Hippocampal formation (tissue), 2 donors: Measurements from ENCODE around the gene NLN.
"Not testable (repeated sequence)": the region's sequence is repeated elsewhere in the genome, so short reads cannot be mapped to it uniquely, and the experiment has no call there.

ENCODE experiments used
- DNase-seq, 2 donors: peaks; one replicate each; lab custom pipeline; 2025; lab: John Stamatoyannopoulos, UW

The NLN gene

DNA sequence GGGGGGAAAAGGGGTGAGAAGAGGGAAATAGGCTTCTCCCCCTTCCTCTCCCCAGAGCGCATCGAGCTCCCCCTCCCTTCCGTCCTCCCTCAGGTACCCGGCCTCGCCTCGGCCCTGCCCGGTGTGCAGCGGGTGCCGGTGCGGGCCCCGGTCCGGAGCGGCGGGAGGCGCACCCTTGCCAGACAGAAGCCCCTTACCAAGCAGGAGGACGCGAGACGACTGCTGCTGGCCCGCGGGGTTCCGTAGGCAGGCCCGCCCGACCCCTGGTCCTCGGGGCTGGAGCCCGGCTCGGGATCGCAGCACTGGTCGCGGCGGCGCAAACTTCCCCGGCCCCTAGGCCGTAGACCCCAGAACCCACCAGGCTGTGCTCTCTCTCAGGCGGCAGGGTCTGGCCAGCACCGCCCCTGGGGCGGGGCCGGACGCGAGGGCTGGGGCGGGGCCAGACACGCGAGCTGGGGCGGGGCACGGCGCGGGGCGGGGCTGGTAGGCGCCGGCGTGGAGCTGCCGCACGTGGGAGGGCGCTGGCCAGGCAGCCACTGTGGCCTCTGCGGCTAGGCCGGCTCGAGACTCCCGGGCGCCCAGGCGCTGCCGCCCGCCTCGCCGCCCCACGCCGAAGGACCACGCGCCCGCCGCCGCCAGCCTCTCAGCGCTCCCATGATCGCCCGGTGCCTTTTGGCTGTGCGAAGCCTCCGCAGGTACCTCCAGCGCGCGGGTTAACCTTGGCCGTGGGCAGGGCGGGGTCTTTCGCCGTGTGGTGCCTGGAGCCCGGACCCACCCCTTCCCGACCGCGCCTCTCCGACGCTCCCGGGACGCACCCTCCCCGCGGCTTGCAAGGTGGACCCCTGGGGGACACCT, at the start of gene NLN, which contains the start of gene SGTB:
Gene NLN, plus strand, starts transcription at position 486 of the 855 bp plus-strand sequence. Its CDS starts 169 bp downstream, at position 655.
Gene SGTB, minus strand, starts transcription at position 390 of the 855 bp plus-strand sequence. CDS start 1,302 bp downstream, outside the sequence.
- DNase-seq = peak; percentile 75 to 87

DNA sequence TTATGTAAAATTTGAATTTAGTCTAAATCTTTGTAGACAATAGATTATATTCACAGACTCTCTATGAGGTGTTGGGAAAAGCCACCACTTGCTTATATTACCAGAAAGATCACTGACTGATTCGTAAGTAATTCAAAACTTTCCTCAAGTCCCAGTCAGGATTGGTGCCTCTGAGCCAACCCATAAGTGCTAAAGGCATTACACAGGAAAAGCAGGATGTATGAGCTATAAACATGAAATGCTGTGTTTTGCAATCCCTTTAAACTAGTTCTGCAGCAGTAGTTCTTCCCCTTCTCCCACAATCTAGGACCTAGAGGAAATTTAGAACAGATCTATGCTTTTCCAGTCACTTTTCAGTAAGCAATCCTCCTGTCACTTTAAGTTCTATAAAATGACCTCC, 49.2 kb upstream of the NLN start:
- DNase-seq = no peak

DNA sequence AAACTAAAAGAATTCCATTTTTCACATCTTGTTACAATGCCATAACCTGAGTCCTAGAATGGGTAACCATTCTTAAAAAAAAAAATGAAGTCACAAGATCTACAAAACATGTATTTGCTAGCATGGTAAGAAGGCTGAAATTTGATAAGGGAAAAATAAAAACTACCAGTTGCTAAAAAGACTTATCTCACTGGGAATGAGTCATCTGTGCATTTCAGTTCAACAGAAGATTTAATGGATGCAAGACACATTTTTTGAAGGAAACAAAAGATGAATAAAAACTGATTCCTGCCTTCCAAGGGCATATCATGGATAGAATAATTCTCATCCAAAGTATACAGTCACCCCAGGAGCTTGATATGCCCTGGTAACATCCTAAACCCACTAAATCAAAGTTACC, 47.3 kb upstream of the NLN start:
- no peak for DNase-seq

DNA sequence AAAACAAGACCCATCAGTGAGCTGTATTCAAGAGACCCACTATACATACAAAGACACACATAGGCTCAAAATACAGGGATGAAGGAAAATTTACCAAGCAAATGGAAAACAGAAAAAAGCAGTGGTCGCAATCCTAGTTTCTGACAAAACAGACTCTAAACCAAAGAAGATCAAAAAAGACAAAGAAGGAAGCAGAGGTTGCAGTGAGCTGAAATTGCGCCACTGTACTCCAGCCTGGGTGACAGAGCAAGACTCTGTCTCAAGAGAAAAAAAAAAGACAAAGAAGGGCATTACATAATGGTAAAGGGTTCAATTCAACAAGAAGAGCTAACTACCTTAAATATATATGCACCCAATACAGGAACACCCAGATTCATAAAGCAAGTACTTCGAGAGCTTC, 45.9 kb upstream of the NLN start:
- not testable (repeated sequence) for DNase-seq

DNA sequence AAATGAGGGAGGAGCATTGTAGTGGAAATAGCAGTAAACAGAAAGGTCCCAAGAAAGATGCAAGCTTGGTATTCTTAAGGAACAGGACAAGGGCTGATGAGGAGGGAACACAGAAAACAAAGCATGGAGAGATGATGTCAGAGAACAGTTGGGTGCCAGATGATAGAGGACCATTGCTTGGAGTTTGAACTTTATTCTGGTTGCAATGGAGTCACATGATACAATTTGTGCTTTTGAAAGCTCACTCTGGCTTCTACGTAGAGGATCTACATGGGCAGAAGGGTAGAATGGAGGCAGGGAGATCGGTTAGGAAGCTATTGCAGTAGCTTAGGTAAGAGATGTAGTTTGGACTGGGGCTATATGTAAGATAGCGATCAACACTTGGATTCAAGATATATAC, 39.9 kb upstream of the NLN start:
- no peak for DNase-seq

DNA sequence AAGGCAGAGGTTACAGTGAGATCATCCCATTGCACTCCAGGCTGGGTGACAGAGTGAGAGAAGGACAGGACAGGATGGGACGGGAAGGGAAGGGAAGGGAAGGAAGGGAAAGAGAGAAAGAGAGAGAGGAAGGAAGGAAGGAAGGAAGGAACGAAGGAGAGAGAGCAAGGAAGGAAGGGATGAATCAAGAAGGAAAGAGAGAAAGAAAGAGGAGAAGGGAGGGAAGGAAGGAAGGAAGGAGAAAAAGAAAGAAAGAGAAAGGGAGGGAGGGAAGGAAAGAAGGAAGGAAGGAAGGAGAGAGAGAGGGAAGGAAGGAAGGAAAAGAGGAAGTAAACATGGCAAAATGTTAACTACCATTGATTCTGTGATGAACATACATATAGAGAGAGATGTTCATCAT, 28.9 kb upstream of the NLN start:
- no peak for DNase-seq

DNA sequence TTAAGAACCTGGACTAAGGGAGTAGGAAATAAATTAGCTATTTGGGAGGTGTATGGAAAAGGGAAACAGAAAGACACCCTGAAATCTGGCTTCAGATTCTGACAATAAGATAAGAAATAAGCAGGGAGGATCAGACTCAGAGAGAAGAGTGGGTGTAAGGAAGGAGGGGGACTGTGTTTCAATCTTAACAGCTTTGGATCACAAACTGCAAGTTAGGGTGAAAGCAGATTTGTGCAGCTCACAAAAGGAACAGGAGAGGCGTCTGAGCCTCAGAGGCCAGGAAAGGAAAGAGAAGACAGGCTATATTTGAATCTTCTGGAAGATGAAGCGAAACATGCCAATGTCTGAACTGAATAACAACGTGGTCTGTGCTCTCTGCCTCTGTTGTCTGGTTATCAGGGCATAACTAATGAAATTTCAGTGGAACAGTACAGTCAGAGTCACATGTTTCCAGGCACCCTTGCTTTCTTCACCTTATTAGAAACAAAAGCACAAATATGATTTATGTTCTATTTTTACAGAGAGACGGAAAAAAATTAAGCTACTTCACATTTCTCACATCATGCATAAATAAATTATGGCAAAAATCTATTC, 26.7 kb upstream of the NLN start:
- DNase-seq = peak in 1 of 2 donors; percentile 49

DNA sequence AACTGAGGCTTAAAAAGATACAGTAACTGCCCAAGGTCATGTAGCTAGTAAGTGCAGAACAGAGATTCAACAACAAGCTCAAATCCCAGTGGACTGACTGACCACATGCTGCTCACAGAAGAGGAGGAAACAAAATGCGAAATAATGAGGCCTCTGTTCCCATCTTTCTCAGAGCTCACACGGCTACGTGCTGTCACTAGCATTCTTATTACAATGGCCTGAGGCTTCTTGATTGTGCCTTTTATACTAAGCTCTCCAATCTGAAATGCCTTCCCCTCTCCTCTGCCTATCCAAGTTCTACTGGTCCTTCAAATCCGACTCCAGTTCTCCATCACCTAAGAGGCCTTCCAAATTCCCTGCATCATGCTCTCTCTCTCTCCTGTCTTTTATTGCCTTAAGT, 26.1 kb upstream of the NLN start:
- peak; percentile 18 to 71 for DNase-seq

DNA sequence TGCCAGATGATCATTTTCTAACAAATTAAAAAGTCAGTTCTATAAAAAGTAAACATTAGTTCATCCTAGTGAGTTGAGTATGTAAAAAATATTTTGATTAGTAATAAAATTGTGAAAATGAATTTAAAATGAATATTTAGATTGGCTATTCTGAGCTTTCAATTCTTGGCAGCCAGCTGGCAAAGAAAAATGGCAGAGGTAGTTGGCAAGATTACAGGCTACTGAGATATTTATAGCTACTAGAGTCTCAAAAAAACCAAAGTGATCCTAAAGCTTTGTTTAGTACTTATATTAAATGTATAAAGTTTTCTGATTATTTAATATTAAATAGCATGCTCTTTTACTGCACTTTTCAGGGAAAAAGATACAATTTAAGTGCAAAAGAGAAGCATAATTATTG, 25.1 kb upstream of the NLN start:
- DNase-seq = peak in 1 of 2 donors; percentile 10

DNA sequence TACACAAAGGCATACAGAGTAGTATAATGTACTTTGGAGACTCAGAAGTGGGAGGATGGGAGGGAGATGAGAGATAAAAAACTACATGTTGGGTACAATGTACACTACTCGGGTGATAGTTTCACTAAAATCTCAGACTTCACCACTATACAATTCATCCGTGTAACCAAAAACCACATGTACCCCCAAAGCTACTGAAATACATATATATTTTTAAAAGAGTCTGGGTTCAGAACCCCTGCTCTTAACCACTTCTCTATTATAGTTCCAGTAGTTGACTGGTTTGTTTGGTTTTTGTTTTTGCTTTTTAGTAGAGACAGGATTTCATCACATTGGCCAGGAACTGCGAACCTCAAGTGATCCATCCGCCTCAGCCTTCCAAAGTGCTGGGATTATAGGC, 22.7 kb upstream of the NLN start:
- no peak for DNase-seq

DNA sequence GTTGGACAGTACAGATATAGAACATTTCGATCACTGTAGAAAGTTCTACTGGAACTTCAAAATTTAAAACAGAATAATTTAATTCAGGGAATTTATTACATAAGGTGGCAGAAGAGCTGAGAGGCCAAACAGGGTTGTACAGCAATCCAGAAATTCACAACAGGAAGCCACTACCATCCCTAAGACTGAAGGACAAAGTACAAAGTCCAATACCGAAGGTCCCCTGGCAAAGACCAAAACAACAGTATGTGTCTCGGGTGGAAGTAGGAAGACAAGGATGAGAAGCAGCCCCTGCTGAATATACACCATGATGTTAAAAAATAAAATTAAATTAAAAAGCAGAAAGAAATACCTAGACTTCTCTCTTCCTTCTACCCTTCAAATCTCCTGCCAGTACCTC, 20.0 kb upstream of the NLN start:
- no peak for DNase-seq

DNA sequence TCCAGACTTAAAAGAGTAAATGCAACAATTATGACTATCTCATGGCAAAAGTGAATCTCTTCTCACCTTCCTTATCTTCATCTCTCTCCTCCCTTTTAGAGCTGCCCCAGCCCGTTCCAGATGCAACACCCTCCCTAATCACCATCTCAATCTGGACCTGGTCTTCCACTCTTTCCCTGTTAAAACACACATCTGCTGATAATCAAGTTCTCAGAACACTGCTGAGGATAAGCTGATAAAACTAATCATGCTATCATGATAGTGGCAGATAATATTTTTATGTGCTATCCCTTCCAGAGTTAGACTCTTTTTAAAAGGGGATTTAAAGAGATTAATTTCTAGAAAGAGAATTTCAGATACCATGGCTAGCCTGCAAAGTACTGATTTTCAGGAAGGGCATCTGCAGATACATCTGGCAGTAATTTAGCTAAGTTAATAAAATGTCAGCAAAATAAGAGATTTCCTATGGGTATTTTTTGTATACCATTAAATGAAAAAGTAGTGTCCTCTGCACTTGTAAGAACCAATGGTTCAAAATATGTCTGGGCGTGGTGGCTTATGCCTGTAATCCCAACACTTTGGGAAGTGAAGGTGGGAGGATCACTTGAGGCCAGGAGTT, 17.3 kb upstream of the NLN start:
- no peak for DNase-seq

DNA sequence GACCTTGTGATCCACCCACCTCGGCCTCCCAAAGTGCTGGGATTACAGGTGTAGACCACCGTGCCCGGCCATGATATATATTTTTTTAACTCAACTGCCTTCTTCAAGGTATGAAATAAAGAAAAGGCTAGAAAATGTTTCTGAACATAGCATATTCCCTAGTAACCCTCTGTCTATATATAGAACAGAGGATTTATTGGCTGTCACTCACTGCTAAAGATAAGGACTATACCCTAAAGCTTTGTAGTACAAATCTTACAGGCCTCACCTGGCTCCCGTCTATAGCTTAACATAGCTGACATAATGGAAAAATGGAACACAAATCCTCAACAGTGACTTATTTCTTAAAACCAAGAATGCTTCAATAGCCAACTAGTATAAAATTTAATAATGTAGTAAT, 14.3 kb upstream of the NLN start:
- no peak for DNase-seq

DNA sequence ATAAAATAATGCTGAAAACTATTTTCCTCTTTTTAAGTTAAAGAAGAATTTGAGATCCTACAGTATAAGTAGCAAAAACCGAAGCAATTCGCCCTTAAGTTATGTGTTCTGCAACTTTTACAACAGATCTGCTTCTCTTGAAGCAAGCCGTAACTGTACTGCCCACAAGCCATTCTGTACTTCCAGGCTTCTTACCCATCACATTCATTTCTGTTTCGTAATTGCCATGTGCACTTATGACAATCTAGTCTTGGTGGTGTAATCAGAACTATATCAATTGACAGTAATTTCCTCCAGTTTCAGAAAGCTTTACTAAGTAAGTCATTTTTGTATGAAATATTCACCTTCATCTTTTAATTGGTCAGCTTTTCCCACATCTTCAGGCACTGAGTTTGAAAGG, 13.9 kb upstream of the NLN start:
- DNase-seq = no peak

DNA sequence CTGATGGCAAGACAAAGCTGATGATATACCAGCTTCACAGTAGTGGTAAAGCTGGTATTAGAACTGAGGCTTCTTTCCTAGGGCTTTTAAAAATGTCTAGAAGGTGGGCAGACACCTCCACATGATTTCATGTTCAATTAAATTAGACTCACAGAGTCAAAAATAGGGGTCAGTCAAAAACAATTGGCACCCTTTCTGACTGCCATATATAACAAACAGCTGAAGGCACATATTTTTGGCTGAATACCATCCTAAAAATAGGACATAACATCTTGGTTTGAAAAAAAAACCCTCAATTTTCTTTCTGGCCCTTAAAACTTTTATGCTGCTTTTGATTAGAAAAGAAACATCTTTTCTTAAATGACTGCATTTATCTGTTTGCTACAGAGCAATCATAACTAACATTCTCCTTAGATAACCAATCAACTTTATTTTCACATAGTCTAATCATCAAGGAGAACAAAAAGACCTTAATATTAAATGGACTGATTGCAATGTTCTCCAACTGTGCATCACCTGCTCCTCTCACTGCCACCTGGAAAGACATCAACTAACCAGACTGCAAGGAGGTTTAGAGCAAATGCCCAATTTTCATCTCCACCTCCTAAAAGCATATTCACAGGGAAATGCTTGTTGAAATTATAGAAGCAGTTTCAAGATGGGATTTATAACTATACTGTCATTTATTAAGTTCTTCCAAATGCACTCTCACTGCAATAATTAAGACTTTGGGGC, 3.3 kb upstream of the NLN start:
- DNase-seq = no peak

DNA sequence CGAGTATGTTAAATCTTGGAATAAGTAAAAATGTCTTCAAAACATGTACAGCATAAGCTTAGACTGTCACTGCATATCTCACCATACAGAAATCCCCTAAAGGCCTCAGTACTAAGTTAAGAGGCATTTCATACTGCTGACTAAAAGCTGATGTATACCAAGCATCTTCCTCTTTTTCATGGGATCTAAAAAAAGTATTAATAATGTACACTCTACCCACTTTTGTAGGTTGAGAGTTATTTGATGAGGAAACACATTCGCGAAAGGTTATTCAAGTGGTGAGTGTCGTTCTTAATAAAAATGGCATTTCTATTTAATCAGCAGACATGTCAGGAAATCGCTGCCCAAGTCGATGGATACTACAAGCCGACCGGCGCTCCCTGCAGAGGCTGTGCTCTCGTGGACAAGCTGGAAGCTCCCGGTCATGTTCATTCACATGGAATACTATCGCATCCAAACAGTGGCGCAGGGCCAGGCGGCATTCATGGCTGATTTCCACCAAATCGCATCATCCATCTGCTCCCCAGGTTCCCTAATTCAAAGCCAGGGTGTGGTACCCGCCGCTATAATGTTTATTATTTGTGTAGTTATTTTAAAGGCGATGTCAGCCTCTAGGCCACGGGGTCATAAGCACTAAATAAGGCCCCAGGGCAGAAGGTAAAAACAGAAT, 820 bp upstream of the NLN start:
- peak; percentile 24 to 34 for DNase-seq

DNA sequence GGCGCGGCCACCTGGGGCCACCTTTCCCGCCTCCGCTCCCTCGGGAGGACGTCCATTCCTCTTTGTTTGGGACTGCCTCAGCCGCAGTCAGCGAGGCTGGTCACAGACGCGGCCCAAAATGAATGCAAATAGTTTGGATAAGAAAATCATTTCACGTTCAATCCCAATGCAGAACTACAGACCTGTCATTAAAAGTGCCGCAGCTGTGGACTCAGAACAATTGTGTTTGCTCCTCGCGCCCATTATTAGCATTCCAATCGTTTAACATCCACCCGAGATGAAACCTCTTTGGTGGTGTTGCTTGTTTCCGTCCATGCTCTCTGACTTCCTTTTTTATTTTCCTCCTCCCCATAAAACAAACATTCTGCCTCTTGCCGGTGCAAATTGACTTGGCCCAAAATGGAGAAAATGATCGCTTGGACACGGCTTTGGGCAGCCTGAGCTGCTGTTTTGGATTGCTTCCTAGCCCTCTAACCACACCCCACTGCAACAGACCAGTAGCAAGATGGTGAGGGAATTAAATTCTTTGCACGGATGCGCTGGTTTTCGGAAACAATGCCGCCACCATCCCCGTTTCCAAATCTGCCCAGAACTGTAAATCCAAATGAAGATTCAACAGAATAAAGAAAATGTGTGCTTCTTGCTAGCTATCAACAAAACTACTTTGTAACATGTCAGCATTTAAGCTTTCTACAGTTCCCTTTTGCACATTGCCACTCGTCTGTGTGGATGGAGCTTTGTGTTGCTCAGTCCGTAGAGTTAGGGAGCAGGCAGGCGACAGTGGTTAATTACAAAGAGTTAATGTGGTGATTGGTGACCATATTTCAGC, 784 bp downstream of the NLN start:
- peak; percentile 49 to 81 for DNase-seq

DNA sequence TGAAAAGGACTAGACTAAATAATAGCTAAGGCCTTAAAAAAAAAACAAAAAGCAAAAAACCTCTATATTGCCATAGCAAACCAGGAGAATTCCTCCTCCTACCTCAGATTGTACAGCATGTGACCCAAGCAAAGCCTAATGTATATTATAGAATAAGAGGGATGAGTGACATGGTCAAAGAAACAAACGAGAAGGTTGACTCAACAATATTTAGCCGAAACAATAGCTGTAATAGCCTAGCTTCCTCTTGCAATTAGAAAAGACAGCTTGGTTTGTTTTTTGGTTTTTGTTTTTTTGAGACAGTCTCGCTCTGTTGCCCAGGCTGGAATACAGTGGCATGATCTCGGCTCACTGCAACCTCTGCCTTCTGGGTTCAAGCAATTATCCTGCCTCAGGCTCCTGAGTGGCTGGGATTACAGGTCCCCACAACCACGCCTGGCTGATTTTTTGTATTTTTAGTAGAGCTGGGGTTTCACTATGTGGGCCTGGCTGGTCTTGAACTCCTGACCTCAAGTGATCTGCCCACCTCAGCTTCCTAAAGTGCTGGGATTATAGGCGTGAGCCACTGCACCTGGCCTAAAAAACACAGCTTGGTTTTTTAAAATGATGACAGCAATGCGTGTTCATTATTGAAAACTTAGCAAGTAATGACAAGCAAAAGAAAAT, 5.6 kb downstream of the NLN start:
- DNase-seq = no peak

DNA sequence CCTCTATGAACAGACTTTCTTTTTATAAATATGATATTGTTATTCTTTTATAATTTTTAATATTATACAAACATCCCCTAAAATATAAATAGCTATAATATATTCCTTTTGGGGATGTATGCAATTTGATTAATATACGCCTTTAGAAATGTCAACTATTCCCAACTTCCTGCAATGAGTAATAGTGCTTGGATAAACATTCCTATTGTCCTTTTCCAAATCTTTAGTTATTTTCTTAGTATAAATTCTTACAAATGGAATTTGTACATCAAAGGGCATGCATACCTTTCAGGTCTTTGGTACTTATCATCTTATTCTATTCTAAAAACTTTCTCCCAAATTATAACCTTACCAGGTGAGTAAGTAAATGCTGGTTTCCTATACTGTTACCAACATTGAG, 6.2 kb downstream of the NLN start:
- no peak for DNase-seq

DNA sequence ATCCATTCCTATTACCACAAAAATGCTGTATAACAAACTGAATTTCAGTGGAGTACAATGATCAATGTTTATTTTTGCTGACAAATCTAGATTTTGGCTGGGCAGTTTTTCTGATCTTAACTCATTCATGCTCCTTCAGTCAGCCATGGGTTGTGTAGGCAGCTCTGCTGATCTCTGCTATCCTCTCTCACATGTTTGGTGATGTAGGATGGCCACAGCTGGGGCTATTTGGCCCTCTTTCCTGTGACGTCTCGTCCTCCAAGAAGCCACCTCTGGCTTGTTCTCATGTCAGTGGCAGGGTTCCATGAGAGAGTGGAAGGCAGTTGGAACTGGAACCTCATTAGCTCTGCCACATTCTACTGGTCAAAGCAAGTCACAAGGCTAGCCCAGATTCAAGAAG, 8.9 kb downstream of the NLN start:
- no peak for DNase-seq
